CD1c-positive myeloid dendritic cell (primary cell): ENCODE measurements around the gene BPI.
"Not testable (repeated sequence)": the region's sequence is repeated elsewhere in the genome, so short reads cannot be mapped to it uniquely, and the experiment has no call there.

Experiments
- DNase-seq: peaks from one replicate; pipeline ENCODE4 v3.0.0-alpha.2; 2016; ENCODE audit errors: extremely low spot score

BPI gene

GRCh38 chr20:38303908-38304379 is at the start of gene BPI:
Gene BPI (plus strand): TSS chr20:38304156. CDS start chr20:38304224, 68 bp downstream.
- peak; percentile 86 for DNase-seq

DNA sequence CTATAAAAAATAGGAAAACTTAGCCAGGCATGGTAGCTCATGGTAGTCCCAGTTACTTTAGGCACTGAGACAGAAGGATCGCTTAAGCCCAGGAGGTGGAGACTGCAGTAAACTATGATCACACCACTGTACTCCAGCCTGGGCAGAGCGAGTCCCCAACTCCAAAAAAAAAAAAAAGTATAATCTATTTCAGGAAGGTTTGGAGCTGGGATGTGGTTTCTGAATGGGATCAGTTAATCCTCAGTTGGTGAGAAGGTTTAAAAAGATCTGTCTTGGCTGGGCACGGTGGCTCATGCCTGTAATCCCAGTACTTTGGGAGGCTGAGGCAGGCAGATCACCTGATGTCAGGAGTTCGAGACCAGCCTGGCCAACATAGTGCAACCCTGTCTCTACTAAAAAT is 49.3 kb upstream of the BPI start:
- not testable (repeated sequence) for DNase-seq

- DNase-seq: peak; percentile 74
Observed at GRCh38 chr20:38255393-38255792, 48.6 kb upstream of the BPI start.

- DNase-seq: no peak
Observed at GRCh38 chr20:38256021-38256420, 47.9 kb upstream of the BPI start.

- DNase-seq: no peak
Observed at GRCh38 chr20:38256966-38257365, 47.0 kb upstream of the BPI start.

DNA sequence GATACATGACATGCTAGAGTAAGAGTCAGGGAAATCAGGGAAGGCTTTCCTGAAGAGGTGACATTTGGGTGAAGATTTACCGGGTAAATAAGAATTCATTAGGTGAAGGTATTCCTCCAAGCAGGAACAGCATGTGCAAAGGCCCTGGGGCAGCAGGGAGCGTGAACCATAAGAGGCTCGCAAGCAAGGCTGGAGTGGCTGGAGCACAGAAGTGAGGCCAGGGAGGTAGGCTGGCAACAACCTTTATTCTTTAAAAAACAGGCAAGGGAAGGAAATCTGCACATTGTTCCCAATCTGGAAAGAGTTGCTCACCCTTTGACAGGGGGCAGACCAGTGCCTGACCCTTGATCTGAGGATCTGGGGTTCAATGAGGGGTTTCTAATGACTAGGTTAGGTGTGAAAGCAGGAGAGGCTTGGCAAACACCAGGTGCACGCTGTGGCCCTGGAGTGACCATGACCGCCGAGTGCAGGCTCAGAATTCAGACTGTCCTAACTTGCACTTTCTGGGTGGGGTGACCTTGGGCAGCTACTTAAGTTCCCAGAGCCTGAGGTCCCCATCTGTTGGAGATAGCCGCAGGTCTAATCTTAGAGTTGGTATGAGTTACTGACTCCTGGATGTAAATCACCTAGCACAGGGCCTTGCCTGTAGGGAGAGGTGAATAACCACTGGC is 45.3 kb upstream of the BPI start:
- no peak for DNase-seq

DNA sequence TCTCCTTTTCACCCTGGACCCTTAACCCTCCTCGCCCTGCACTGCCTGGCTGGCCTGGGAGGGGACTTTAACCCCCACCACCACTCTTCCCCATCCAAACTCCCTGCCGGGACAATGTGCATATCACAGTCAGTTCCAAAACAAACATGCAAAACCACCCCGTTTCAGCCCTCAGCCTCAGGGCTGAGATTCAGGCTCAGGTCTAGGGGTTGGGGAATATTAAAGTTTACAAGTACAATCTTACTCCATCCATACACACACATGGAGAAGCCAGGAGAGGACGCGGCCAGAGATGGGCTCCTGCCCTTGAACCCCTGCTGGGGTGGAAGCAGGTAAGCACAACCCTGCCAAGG is 44.0 kb upstream of the BPI start:
- no peak for DNase-seq

DNA sequence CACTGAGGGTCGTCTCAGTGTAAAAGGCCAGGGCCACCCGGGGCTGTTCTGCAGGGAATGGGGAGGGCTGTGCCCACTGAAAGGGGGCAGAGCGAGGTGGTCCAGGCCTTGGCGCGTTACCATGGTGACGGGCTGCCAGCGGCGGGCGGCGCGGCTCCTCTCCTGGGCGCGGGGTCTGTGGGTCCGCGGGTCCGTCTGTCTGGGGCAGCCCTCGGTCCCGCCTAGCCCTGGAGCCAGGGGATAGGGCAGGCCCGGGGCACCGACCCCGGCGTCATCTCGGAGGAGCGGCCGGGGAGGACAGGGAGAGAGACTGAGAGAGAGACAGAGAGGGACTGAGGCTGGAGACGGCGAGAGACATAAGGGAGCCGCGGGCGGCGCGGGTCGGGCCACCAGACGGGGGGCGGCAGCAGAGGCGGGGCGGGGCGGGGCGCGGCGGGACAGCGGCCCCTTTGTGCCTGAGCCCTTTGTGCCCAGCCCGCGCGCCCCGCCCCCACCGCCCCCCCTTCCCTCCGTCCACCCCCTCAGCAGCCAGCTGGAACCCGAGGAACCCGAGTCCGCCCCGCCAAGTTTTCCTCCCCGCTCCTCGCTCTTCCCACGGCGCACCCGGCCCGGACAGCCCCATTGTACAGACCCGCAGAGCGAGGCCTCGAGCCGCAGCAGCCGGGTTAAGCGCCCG is 43.4 kb upstream of the BPI start, which contains the start of gene KIAA1755:
KIAA1755 (minus strand) TSS at position 358 of the 676 bp plus-strand sequence; CDS start at position 123, 235 bp downstream.
- no peak for DNase-seq

DNA sequence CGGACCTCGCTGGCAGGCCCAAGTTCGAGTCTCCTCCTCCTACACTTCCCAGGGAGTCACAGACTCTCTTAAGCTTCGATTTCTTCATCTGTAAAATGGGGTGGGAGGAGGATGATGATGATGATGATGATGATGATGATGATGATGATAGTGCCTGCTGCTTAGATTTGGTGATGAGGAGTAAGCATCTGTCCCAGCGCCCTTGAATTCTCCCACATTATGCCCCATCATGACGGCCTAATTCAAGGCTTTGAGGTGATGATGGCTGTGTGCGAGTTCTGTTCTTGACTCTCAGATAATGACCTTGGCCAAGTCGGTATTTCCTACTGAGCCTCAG is 42.9 kb upstream of the BPI start:
- no peak for DNase-seq

DNA sequence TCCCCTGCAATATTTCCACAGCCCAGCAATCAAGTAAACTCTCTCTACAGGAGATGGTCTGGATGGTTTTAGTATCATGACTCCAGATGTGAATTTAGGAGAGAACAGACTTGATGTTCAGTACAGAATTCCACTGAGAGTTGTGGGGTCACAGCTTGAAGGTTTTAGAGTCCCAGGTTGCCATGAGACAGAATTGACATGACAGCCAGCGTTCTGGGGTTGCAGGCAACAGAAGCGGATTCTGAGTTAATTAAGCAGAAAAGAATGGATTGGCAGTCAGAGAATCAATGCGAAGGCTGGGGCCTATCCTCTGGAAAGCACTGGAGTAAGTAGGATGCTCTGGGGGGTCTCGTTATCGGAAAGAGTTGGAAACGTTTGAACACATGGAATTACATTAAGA is 41.0 kb upstream of the BPI start:
- no peak for DNase-seq

DNA sequence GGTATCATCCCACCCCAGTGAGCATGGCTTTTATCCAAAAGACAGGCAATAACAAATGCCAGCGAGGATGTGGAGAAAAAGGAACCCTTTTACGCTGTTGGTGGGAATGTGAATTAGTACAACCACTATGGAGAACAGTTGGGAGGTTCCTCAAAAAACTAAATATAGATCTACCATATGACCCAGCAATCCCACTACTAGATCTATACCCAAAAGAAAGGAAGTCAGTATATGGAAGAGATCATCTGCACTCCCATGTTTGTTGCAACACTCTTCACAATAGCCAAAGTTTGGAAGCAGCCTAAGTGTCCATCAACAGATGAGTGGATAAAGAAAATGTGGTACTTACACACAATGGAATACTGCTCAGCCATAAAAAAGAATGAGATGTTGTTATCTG is 37.5 kb upstream of the BPI start:
- peak; percentile 59 for DNase-seq

DNA sequence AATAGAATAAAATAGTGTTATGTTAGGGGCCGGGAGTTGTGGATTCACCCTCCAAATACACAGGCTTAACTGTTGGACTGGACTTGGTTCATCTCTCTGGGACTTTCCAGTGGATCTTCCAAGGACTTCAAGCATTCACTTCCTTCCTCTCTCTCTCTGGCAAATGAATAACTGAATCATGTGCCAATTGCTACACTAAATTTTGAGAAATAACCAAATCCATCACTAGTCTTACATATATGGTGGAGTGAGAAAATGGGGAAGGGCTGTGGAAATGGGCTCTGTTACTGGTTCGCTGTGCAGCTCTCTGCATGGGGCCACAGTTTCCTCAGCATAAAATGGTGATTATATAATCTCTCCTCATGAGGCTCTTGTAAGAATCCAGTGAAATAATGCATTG is 36.7 kb upstream of the BPI start:
- DNase-seq: peak; percentile 57

DNA sequence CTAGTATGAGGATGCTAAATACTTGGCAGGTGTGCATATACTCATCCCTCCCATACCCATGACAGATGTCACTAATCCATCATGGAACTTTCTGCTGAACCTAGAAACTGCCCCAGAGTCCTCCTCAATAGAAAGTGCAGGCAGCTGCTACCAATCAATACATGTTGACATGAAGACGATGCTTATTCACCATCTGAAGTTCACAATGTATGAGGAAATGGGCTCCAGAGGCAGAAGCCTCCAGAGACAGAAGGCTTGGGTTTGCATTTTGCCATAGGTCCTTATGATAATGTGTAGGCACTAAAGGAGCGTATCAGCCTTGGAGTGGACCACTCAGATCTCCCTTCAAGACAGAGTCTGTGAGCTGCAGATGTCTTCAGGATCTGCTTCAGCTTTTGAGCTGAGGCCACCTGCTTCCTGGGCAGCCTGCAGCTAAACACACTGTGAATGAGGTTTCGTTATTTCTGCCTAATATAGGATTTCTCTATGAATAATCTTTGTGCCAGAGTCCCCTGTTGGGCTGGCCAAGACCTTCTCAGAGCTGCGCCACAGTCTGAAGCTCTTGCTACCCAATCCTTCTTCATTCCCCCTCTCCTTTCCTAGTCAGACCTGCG is 35.9 kb upstream of the BPI start:
- no peak for DNase-seq

- peak; percentile 50 for DNase-seq
Observed at GRCh38 chr20:38269040-38269439, 34.9 kb upstream of the BPI start.

GRCh38 chr20:38269715-38270114 is 34.2 kb upstream of the BPI start:
- no peak for DNase-seq

DNA sequence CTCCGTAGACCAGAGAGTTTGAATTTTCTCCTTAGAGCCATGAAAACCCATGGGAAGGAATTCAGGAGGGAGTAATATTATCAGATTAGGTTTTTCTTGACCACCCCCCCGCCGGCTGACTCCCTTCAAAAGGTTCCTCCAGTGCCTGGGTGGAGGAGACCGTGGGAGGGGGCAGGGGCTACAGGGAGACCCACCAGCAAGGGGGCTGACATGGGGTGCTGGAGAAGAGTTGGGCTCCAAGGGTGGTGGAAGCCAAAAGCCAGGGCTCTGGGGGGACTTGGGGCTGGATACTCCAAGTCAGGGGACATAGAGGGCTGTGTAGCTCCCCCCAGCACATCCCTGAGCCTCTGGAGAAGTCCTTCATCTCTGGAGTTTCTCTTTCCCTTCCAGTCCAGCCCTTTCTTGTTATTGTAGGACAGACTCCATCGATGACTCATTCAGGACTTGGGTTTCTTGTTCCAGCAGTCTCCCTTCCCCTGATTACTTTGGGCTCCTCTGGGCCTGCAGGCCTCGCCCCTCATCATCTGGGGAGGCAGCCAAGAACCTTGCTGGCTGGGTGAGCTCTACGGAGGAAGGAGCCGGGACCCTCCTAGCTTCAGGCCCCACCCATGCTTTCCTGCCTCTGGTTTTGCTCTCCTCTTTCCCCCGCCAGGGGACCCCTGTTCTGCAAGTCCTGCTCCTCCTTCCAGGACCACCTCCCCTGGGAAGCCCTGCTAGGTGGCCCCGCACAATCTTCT is 32.9 kb upstream of the BPI start:
- DNase-seq: no peak

DNA sequence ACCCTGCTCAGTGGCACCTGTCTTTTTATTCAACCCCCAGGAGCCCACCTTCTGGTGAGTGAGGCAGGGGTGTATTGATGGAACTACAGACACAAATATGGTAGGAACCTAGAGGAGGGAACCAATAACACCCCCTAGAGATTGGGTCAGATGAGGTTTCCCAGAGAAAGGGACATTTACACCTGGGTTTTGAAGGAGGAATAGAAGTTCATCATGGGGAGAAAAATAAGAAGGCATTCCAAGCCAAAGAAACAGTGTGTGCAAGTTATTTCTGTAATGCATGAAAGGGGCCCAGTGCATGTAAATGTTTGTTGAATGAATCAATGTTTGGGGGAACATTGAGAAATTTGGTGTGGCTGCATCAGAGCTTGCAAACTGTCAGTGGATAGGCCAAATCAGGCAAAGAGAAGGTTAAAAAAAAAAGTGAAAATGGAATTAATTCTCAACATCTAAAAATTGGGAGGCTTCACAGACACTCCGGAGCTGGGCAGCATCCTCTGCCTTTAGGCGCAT is 32.3 kb upstream of the BPI start:
- no peak for DNase-seq

DNA sequence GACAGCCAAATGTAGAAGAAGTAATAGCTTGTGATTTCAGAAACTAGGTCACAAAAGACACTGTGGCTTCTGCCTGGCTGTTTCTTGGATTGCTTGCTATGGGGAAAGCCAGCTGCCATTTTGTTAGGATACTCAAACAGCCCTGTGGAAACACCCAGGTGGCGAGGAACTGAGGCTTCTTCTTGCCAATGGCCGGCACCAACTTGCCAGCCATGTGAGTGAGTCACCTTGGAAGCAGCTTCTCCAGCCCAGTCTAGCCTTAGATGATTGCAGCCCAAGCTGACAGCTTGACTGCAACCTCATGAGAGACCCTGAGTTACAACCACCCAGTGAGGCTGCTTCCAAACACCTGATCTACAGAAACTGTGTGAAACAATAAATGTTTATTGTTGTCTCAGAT is 31.6 kb upstream of the BPI start:
- no peak for DNase-seq

- no peak for DNase-seq
Observed at GRCh38 chr20:38272961-38273360, 31.0 kb upstream of the BPI start.

GRCh38 chr20:38275815-38276550 is 28.0 kb upstream of the BPI start:
- DNase-seq: peak; percentile 72

- no peak for DNase-seq
Observed at GRCh38 chr20:38277285-38277684, 26.7 kb upstream of the BPI start.

- no peak for DNase-seq
Observed at GRCh38 chr20:38277691-38278090, 26.3 kb upstream of the BPI start.
